Stomach (tissue), 9 donors: ENCODE data around the gene RALBP1. TPM values are rescaled to one million over a fixed set of nuclear protein-coding genes. Genes with fewer than 3 reads are reported as not detected.

Source experiments
- DNase-seq, 2 donors: peaks; one replicate each; pipeline versions ENCODE4 v3.0.0 to v3.0.0-alpha.2; 2013 to 2019
- H3K27ac ChIP-seq, 5 donors: fragments of 200-600 bp in 4 of 5; sonication (generic) in 4 of 5; one replicate each; pipeline ENCODE4 v1.5.1; 2013 to 2019; ENCODE audit warnings: mild to moderate bottlenecking in 1 of 5, moderate library complexity in 1 of 5
- H3K27me3 ChIP-seq, 3 donors: fragments of 200-600 bp; sonication (generic); one replicate each; pipeline ENCODE4 v1.5.1; 2017 to 2019; ENCODE audit warnings: mixed run types in 1 of 3
- H3K36me3 ChIP-seq, 4 donors: fragments of 200-600 bp; sonication (generic); 1 replicate in 3 of 4; 2 replicates in 1 of 4; pipeline ENCODE4 v1.5.1; 2016 to 2019
- H3K4me1 ChIP-seq, 4 donors: fragments of 200-600 bp; sonication (generic); one replicate each; pipeline ENCODE4 v1.5.1; 2016 to 2019
- H3K4me3 ChIP-seq, 4 donors: fragments of 200-600 bp; sonication (generic) in 3 of 4; one replicate each; pipeline ENCODE4 v1.5.1; 2016 to 2019; ENCODE audit warnings: mild to moderate bottlenecking in 1 of 4
- H3K9me3 ChIP-seq, 4 donors: fragments of 200-600 bp; sonication (generic); one replicate each; pipeline ENCODE4 v1.5.1; 2016 to 2019
- CTCF ChIP-seq, 7 experiments: fragments of 450-650 bp in 4 of 7; fragments of 200-600 bp in 3 of 7; sonication (generic) in 3 of 7; IDR thresholded peaks; one replicate each; pipeline ENCODE4 v1.5.1; 2016 to 2019; ENCODE audit warnings: antibody characterized with exemption in 7 of 7, control low read depth in 2 of 7, mild to moderate bottlenecking in 1 of 7
- EP300 ChIP-seq: sonication (generic); formaldehyde crosslinking; IDR thresholded peaks from one replicate; pipeline ENCODE4 v1.6.1; 2017; ENCODE audit warnings: antibody characterized with exemption
- POLR2A ChIP-seq, 4 donors: fragments of 450-650 bp; IDR thresholded peaks; one replicate each; pipeline ENCODE4 v1.6.1; 2016; ENCODE audit warnings: antibody characterized with exemption in 4 of 4, control low read depth in 2 of 4, mild to moderate bottlenecking in 1 of 4, moderate library complexity in 1 of 4
- POLR2AphosphoS5 ChIP-seq, 3 donors: sonication (generic); formaldehyde crosslinking; IDR thresholded peaks; one replicate each; pipeline ENCODE4 v1.6.1; 2016; ENCODE audit warnings: antibody characterized with exemption in 3 of 3
- WGBS, 5 donors: extraction: QIAGEN DNeasy Blood & Tissue Kit in 3 of 5; methylation state at CpG; one replicate each; pipeline versions ENCODE4 v1.1.5 to v1.1.7; 2013 to 2018; 5-methylcytosine and 5-hydroxymethylcytosine counted together
- intact Hi-C: fragments of 100-400 bp; cut with DNase I; formaldehyde crosslinking; loops from one replicate; pipeline ENCODE4 v1.15.1; 2023; ENCODE audit warnings: low total_unique reads
- polyA plus RNA-seq, 3 donors: library from polyadenylated mRNA; stranded (reverse); fragments of 200-250 nt; gene quantifications; one replicate each; pipeline ENCODE4 v1.2.3, GENCODE V29; 2013
- total RNA-seq, 5 donors: library from RNA; depleted of rRNA; stranded (reverse); fragments of >200 nt; gene quantifications; one replicate each; pipeline versions ENCODE4 v1.1.0 to v1.2.3, GENCODE V29; 2014 to 2016
- donor health status: healthy with polysubstance abuse.
- donor health status: Bipolar disorder and iron deficiency.
- donor health status: healthy.

RALBP1 gene
- total and polyA plus RNA-seq, 8 donors: 15.2 to 182 (median 43.6) TPM

- Histone ChIP-seq H3K4me1 (peaks cover 0 to 10% (median 0%) of the 10 kb centered on the region in 4 donors), H3K4me3 (no peak overlapping the region), H3K9me3 (no peaks in the 10 kb centered on the region), H3K27me3 (no peaks in the 10 kb centered on the region), H3K27ac (no peak overlapping the region), H3K36me3 (peaks cover 20 to 88% (median 66%) of the 10 kb centered on the region in 4 donors)
- TF ChIP-seq CTCF (IDR thresholded peaks at IDR 0.05): no peak
- TF ChIP-seq POLR2AphosphoS5 (IDR thresholded peaks at IDR 0.05): no peak
- TF ChIP-seq POLR2A (IDR thresholded peaks at IDR 0.05): no peak
- TF ChIP-seq EP300: no peak
- no peak for DNase-seq
- 59 to 69% (median 63%) methylated on average over 3 of the region's 3 CpGs for WGBS, 5 donors
- intact Hi-C loops: no loop called here
Measured at GRCh38 chr18:9570255-9570654, 94.9 kb downstream of the RALBP1 start.

- Histone ChIP-seq H3K4me3 (no peak overlapping the region), H3K4me1 (peaks cover 0 to 19% (median 4%) of the 10 kb centered on the region in 4 donors), H3K9me3 (no peaks in the 10 kb centered on the region), H3K27ac (no peak overlapping the region), H3K27me3 (no peaks in the 10 kb centered on the region), H3K36me3 (peaks cover 20 to 82% (median 65%) of the 10 kb centered on the region in 4 donors)
- intact Hi-C loops: no loop called here
- TF ChIP-seq EP300 (no peak), POLR2AphosphoS5 (IDR thresholded peaks at IDR 0.05) (no peak), POLR2A (IDR thresholded peaks at IDR 0.05) (no peak), CTCF (IDR thresholded peaks at IDR 0.05) (no peak)
- WGBS, 5 donors: 82 to 99% (median 94%) methylated on average over 3 of the region's 3 CpGs
- no peak for DNase-seq
Measured at GRCh38 chr18:9571546-9571945, 96.2 kb downstream of the RALBP1 start.

GRCh38 chr18:9574473-9575115 lies 99.3 kb downstream of the RALBP1 start:
- H3K4me1 ChIP-seq: peaks cover 0 to 29% (median 4%) of the 10 kb centered on the region in 4 donors
- H3K9me3 ChIP-seq: no peaks in the 10 kb centered on the region
- no peak for DNase-seq
- TF ChIP-seq POLR2A (IDR thresholded peaks at IDR 0.05): no peak
- TF ChIP-seq CTCF (IDR thresholded peaks at IDR 0.05): no peak
- no peak for TF ChIP-seq POLR2AphosphoS5 (IDR thresholded peaks at IDR 0.05)
- TF ChIP-seq EP300: no peak
- no peak overlapping the region for H3K27ac ChIP-seq
- no peak overlapping the region for H3K4me3 ChIP-seq
- intact Hi-C loops: no loop called here
- WGBS, 5 donors: 86 to 94% (median 90%) methylated on average over 7 of the region's 7 CpGs
- H3K36me3 ChIP-seq: peaks cover 12 to 67% (median 52%) of the 10 kb centered on the region in 4 donors
- no peaks in the 10 kb centered on the region for H3K27me3 ChIP-seq

- Histone ChIP-seq H3K9me3 (no peaks in the 10 kb centered on the region), H3K27ac (no peak overlapping the region), H3K27me3 (no peaks in the 10 kb centered on the region), H3K4me3 (no peak overlapping the region), H3K36me3 (peaks cover 9 to 67% (median 52%) of the 10 kb centered on the region in 4 donors), H3K4me1 (peaks cover 0 to 24% (median 4%) of the 10 kb centered on the region in 4 donors)
- TF ChIP-seq POLR2AphosphoS5 (IDR thresholded peaks at IDR 0.05): peak; percentile 56 to 92 (median 57)
- no peak for TF ChIP-seq POLR2A (IDR thresholded peaks at IDR 0.05)
- peak in 6 of 7 experiments; percentile 37 to 93 (median 85) for TF ChIP-seq CTCF (IDR thresholded peaks at IDR 0.05)
- TF ChIP-seq EP300: no peak
- intact Hi-C loops: no loop called here
- WGBS, 5 donors: 3 to 19% (median 5%) methylated on average over 5 of the region's 5 CpGs
- DNase-seq: peak; percentile 85 to 97
Measured at GRCh38 chr18:9575558-9575957, 100.2 kb downstream of the RALBP1 start.
